ENCODE results near the gene PRODH2.
"Not testable (repeated sequence)": the region's sequence is repeated elsewhere in the genome, so short reads cannot be mapped to it uniquely, and the experiment has no call there.

Gene PRODH2

GRCh38 chr19:35805526-35806102 lies 7.0 kb downstream of the PRODH2 start:
- TF ChIP-seq ZFX (IDR thresholded peaks at IDR 0.05) = no peak
- TF ChIP-seq CTCF (conservative IDR thresholded peaks at IDR 0.05) = no peak
- no peak overlapping the region for H3K27ac ChIP-seq

- H3K27ac ChIP-seq = no peak overlapping the region
- TF ChIP-seq CTCF (conservative IDR thresholded peaks at IDR 0.05) = no peak
- no peak for TF ChIP-seq ZFX (IDR thresholded peaks at IDR 0.05)
Observed at GRCh38 chr19:35801828-35802227, 10.8 kb downstream of the PRODH2 start.

- H3K27ac ChIP-seq = no peak overlapping the region
- TF ChIP-seq ZFX (IDR thresholded peaks at IDR 0.05) (no peak), CTCF (conservative IDR thresholded peaks at IDR 0.05) (no peak)
Observed at GRCh38 chr19:35797663-35798062, 15.0 kb downstream of the PRODH2 start.

GRCh38 chr19:35796645-35797542 lies 15.8 kb downstream of the PRODH2 start:
- H3K27ac ChIP-seq = no peak overlapping the region
- no peak for TF ChIP-seq CTCF (conservative IDR thresholded peaks at IDR 0.05)

GRCh38 chr19:35795564-35795963 lies 17.1 kb downstream of the PRODH2 start:
- H3K27ac ChIP-seq = not testable (repeated sequence)

GRCh38 chr19:35793381-35794165 lies 19.1 kb downstream of the PRODH2 start:
- H3K27ac ChIP-seq = no peak overlapping the region
- no peak for TF ChIP-seq CTCF (conservative IDR thresholded peaks at IDR 0.05)
- TF ChIP-seq ZFX (IDR thresholded peaks at IDR 0.05) = no peak

- TF ChIP-seq CTCF (conservative IDR thresholded peaks at IDR 0.05) (no peak), ZFX (IDR thresholded peaks at IDR 0.05) (no peak)
Observed at GRCh38 chr19:35792888-35793287, 19.8 kb downstream of the PRODH2 start.

More at GRCh38 chr19:35792888-35793287, 19.8 kb downstream of the PRODH2 start:
- no peak overlapping the region for H3K27ac ChIP-seq

Data from C4-2B (cell line).